Forelimb muscle (tissue), 1 donor: Measurements from ENCODE around the gene ZPBP2. TPM values are rescaled to one million over a fixed set of nuclear protein-coding genes. Genes with fewer than 3 reads are reported as not detected.
"Not testable (repeated sequence)": the region's sequence is repeated elsewhere in the genome, so short reads cannot be mapped to it uniquely, and the experiment has no call there.

ENCODE experiments used
- DNase-seq: peaks from one replicate; pipeline ENCODE4 v3.0.0-alpha.2; 2013; ENCODE audit warnings: low read depth
- polyA plus RNA-seq: library from polyadenylated mRNA; unstranded; fragments of 120-200 nt; gene quantifications from one replicate; pipeline ENCODE4 v1.2.1, GENCODE V29; 2013; ENCODE audit not compliant: insufficient read length

The ZPBP2 gene
- polyA plus RNA-seq, 1 donor, result not detected

GRCh38 chr17:39855911-39856649 is 11.9 kb upstream of the ZPBP2 start:
- not testable (repeated sequence) for DNase-seq

GRCh38 chr17:39861235-39861634 is 6.8 kb upstream of the ZPBP2 start:
- no peak for DNase-seq

- no peak for DNase-seq
Measured at GRCh38 chr17:39863244-39863917, 4.6 kb upstream of the ZPBP2 start.

- DNase-seq, result no peak
Measured at GRCh38 chr17:39863918-39864746, 3.9 kb upstream of the ZPBP2 start, which contains the start of gene IKZF3. IKZF3 (minus strand) TSS chr17:39864312; CDS start chr17:39864126, 186 bp downstream.

- DNase-seq, result no peak
Measured at GRCh38 chr17:39866013-39866730, 1.8 kb upstream of the ZPBP2 start.

GRCh38 chr17:39867084-39867879 is 720 bp upstream of the ZPBP2 start:
- DNase-seq, result no peak

GRCh38 chr17:39868554-39868942 is 546 bp downstream of the ZPBP2 start:
- DNase-seq, result no peak

GRCh38 chr17:39870776-39871175 is 2.8 kb downstream of the ZPBP2 start:
- DNase-seq, result no peak

- DNase-seq, result no peak
Measured at GRCh38 chr17:39871801-39872200, 3.8 kb downstream of the ZPBP2 start.

GRCh38 chr17:39872751-39873150 is 4.7 kb downstream of the ZPBP2 start:
- no peak for DNase-seq

GRCh38 chr17:39886102-39886501 is 18.1 kb downstream of the ZPBP2 start:
- DNase-seq, result not testable (repeated sequence)

GRCh38 chr17:39887078-39887477 is 19.1 kb downstream of the ZPBP2 start:
- DNase-seq, result no peak

GRCh38 chr17:39889200-39889599 is 21.2 kb downstream of the ZPBP2 start:
- no peak for DNase-seq

- no peak for DNase-seq
Measured at GRCh38 chr17:39894681-39895376, 26.8 kb downstream of the ZPBP2 start.

GRCh38 chr17:39898088-39898487 is 30.1 kb downstream of the ZPBP2 start:
- DNase-seq, result no peak

GRCh38 chr17:39899215-39899614 is 31.2 kb downstream of the ZPBP2 start:
- DNase-seq, result no peak

- DNase-seq, result not testable (repeated sequence)
Measured at GRCh38 chr17:39902027-39902426, 34.0 kb downstream of the ZPBP2 start.

- DNase-seq, result no peak
Measured at GRCh38 chr17:39903158-39903884, 35.3 kb downstream of the ZPBP2 start.

- DNase-seq, result no peak
Measured at GRCh38 chr17:39904990-39905288, 36.9 kb downstream of the ZPBP2 start.
